Stimulated activated CD4-positive, alpha-beta T cell treated with anti-CD3 and anti-CD28 coated beads, Interleukin-15, amount 100 ng/mL, for 24 hours (primary cell): Measurements from ENCODE around the gene PCNX3.
"Not testable (repeated sequence)": the region's sequence is repeated elsewhere in the genome, so short reads cannot be mapped to it uniquely, and the experiment has no call there.

Experiments used
- DNase-seq: peaks from one replicate; pipeline ENCODE4 v3.0.0-alpha.2; 2020

PCNX3 gene

GRCh38 chr11:65621460-65621859 is 5.9 kb downstream of the PCNX3 start:
- no peak for DNase-seq

- no peak for DNase-seq
Observed at GRCh38 chr11:65622011-65622410, 6.4 kb downstream of the PCNX3 start.

DNA sequence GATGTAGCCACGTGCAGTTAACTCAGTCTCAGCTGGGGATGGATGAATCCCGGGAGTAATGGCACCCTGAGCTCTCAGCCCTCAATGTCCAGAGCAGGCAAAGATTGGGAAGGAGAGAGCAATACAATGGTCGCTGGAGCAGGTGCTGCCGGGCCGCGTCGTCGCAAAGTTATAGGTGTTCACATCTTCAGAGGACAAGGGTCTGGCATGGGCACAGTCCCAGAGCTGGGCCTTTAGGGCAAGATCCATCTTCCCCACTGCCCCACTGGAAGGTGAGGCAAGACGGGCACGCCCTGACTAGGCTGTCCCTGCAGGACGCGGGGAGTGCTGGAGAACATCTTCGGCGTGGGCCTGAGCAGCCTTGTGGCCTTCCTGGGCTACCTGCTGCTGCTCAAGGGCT is 7.6 kb downstream of the PCNX3 start:
- no peak for DNase-seq

DNA sequence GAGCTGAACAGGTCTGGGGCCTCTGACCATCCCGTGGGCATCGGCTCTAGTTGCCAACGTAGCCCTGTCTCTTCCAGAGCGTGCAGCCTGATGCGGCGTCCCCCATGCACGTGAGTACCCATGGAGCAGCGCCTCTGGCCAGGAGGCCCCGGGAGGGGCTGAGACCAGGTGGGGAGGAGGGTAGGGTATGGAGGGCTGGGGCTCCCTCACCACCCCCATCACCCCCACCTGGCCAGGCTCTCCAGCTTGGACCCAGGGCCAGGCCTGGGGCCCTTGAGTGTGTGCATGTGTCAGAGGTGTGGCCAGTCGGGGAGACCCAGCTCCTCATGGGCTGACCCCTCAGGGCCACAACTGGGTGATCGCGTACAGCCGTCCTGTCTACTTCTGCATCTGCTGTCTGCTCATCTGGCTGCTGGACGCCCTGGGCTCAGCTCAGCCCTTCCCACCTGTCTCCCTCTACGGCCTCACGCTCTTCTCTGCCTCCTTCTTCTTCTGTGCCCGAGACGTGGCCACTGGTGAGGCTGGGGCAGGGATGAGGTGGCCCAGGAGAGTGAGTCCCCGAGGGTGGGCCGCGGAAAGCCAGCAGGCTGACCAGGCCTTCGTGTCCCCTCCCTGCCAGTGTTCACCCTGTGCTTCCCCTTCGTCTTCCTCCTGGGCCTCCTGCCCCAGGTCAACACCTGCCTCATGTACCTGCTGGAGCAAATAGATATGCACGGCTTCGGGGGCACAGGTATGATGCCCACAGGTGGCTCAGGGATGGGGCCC is 8.5 kb downstream of the PCNX3 start:
- no peak for DNase-seq

DNA sequence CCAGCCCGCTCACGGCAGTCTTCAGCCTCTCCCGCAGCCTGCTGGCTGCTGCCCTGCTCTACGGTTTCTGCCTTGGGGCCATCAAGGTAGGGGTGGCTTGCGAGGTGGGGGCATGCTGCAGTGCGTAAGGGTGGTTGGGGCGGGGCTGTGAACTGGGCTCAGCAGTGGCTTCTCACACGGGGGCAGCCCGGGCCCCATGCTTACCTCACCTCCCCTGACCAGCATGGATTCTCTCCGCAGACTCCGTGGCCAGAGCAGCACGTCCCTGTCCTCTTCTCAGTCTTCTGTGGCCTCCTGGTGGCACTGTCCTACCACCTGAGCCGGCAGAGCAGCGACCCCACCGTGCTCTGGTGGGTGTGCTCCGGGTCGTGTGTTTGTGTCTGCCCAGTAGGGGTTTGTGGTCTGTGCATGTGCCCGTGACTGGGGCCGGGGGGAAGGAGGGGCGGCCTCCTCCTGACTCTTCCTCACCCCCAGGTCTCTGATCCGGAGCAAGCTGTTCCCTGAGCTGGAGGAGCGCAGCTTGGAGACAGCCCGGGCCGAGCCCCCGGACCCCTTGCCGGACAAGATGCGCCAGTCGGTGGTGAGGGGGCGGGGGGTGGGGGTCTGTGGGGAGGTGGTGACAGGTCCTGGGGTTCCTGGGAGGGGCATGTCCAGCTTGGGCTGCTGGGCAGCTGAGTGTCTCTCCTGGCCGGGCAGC is 9.5 kb downstream of the PCNX3 start:
- no peak for DNase-seq

GRCh38 chr11:65625628-65626342 is 10.2 kb downstream of the PCNX3 start:
- DNase-seq = peak; percentile 51

DNA sequence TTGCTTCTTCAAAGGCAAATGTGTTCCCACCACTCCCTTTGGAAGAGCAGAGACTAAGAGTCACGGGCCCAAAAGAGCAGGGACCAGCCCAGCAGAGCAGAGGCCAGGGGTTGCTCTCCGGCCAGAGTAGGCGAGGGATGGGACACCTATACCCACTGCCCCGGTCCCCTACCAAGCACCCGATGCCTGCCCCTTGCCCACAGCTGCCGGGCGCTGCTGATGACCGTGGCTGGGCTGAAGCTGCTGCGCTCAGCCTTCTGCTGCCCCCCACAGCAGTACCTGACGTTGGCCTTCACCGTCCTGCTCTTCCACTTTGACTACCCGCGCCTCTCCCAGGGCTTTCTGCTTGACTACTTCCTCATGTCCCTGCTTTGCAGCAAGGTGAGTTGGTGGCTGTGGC is 11.6 kb downstream of the PCNX3 start:
- DNase-seq = no peak

DNA sequence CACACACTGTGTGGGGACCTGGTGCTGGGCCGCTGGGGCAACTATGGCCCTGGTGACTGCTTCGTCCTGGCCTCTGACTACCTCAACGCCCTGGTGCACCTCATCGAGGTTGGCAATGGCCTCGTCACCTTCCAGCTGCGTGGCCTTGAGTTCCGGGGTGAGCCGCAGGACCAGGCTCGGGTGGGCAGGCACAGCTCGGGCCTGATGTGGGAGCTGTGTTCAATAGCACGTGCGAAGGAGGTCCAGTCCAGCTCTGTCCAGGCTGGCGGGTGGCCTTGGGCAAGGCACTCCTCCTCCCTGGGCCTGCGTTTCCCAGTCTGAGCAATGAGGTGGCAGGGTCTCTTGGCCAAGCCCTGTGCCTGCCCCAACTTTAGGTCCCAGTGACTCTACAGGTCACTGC is 14.0 kb downstream of the PCNX3 start:
- no peak for DNase-seq

DNA sequence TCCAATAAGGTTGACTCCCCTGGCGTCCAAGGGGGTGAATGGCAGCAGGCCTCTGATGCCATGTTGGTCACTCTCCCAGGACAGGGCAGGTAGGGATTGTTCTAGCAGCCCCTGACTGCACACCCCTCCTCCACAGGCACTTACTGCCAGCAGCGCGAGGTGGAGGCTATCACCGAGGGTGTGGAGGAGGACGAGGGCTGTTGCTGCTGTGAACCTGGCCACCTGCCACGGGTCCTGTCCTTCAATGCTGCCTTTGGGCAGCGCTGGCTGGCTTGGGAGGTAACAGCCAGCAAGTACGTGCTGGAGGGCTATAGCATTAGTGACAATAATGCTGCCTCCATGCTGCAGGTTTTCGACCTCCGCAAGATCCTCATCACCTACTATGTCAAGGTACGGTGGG is 14.6 kb downstream of the PCNX3 start:
- DNase-seq = no peak

DNA sequence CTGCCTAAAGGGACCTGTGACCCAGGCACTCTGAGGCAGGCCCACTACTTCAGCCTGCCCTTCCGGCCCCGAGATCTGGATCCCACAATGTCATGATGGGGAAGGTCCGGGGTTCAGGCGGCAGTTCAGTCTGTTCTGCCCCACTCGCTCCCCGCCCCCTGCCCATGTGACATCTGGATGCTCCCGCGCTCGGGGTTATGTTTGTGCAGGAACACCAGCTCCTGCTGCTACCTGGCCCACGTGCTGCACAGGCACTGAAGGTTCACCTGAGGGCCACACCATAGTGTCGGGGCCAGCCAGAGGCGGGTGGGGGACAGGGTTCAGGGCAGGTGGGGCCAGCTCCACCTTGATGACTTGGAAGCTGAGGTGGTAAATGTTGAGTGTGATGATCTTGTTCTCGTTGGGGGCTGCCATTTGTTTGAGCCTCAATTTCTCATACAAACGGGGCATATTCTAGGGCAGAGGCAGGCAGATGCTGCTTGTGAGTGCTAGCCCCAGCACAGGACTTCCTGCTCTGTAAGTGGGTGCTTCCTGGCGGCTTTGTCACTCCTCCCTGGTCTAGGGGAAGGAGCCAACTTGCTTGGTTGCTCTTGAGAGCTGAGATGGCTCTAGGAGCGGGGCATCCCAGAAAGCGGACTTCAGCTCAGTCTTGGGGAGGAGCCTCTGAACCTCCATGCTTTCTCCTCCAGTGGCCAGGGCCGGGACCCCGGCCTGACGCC is 18.0 kb downstream of the PCNX3 start:
- no peak for DNase-seq

GRCh38 chr11:65634109-65634436 is 18.5 kb downstream of the PCNX3 start:
- no peak for DNase-seq

- no peak for DNase-seq
Observed at GRCh38 chr11:65634440-65634839, 18.9 kb downstream of the PCNX3 start.

DNA sequence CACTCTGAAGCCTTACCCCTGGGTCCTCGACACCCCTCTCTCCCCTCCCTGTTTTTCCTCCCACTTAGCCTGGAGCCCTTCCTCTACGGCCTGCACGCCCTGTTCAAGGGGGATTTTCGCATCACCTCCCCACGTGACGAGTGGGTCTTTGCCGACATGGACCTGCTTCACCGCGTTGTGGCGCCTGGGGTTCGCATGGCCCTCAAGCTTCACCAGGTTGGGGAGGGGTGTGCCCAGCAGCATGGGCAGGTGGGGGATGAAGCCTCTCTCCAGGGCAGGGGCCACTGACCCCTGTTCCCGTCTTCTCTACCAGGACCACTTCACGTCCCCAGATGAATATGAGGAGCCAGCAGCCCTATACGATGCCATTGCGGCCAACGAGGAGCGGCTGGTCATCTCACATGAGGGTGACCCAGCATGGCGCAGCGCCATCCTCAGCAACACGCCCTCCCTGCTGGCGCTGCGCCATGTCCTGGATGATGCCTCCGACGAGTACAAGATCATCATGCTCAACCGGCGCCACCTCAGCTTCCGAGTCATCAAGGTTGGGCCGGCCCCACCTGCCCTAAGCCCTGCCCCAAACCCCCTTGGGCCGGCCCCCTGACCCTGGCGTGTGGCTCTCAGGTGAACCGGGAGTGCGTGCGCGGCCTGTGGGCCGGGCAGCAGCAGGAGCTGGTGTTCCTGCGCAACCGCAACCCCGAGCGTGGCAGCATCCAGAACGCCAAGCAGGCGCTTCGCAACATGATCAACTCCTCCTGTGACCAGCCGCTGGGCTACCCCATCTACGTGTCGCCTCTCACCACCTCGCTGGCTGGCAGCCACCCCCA is 19.5 kb downstream of the PCNX3 start:
- no peak for DNase-seq

DNA sequence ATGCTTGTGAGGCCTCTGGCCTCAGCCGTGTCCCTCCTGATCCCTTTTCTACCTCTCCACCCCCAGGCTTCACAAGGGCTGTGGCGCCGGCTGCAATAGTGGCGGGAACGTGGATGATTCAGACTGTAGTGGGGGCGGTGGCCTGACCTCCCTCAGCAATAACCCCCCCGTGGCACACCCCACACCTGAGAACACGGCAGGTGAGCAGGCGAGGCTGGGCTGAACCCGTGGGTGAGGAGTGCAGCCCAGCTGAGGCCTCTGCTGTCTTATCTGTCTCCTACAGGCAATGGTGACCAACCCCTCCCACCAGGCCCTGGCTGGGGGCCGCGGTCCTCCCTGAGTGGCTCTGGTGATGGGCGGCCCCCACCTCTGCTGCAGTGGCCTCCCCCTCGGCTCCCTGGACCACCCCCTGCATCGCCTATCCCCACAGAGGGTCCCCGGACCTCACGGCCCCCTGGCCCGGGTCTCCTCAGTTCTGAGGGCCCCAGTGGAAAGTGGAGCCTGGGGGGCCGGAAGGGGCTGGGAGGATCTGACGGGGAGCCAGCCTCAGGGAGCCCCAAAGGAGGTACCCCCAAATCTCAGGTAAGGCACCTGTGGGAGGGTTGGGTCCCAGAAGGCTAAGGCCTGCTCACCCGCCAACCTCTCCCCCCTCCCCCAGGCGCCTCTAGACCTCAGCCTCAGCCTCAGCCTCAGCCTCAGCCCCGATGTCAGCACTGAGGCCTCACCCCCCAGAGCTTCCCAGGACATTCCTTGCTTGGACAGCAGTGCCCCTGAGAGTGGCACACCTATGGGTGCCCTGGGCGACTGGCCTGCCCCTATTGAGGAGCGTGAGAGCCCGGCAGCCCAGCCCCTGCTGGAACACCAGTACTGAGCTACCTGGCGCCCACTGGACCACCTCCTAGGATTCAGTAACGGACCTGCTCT is 20.8 kb downstream of the PCNX3 start:
- no peak for DNase-seq

DNA sequence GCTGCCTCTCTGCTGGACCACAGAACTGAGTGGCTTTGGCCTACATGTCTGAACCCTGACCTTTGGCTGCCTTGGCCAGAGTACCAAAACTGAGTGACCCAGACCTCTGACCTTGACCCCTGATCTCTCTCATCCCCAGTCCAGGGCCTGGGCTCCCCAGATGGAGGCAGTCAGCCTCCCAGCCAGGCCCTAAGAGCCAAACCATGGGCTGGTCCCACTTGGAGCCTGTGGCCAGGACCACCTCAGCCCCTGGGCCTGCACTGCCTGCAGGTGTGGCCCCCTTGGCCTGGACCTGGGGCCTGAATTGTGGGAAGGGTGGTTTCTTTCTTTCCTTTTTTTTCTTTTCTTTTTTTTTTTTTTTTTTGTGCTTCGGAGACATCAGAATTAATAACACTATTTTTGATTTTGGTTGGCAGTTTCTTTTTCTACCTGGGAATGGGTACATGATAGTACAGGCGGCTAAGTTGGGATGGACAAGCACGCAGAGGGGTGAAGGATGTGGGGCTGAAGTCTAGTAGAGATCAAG is 21.5 kb downstream of the PCNX3 start:
- no peak for DNase-seq

GRCh38 chr11:65637794-65638419 is 22.3 kb downstream of the PCNX3 start, which contains the start of gene SIPA1:
TSS of gene SIPA1 (plus strand) at chr11:65638101. CDS start at chr11:65640922, 2,821 bp downstream.
- DNase-seq = peak; percentile 81

DNA sequence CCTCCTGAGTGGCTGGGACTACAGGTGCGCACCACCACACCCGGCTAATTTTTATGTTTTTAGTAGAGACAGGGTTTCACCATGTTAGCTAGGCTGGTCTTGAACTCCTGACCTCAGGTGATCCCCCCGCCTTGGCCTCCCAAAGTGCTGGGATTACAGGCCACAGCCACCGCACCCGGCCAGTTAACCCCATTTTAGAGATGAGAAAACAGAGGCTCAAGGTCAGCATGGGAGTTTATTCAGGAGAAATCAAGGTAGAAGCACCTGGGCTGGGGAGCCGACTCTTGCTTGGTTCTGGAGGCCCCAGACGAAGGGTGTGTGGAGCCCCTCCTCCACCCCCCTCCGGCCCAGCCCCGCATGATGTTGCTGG is 23.6 kb downstream of the PCNX3 start:
- not testable (repeated sequence) for DNase-seq

DNA sequence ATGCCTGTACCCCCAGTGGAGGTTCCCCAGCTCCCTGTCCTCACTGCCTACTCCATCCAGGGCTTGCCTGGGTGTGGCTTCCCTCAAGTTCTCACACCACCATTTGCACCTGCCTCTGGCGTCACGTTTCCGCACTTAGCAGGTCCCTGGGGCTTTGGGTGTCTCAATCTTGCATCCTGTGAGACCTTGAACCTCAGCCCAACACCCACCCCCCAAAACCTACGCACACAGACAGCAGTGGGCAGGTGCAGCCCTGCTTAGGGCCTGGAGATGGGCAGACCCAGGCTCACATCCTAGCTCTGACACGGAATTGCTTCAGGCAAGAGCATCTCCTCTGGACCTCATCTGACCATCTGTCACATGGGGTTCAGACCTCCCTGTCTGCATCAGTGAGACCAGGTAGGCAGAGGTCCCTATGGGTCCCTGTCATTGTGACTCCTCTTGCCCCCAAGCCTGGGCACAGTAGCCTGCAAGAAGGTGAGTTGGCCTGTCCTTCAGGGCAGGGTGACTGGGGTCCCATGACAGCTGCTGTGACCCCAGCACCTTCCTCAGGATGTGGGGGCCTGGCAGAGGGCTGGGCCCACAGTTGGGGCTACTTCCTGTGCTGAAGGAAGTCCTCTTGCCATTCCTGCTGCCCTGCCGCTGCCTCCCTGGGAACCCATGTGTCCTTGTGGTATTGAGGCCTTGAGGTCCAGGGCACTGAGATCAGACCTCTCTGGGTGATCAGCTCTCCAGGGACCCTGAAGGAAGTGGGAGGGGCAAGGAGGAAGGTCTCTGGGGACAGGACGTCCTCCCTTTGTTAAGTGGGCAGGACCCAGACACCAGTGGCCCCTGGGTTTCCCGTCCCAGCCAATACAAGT is 24.3 kb downstream of the PCNX3 start:
- DNase-seq = peak; percentile 57

GRCh38 chr11:65640483-65641296 is 25.1 kb downstream of the PCNX3 start:
- DNase-seq = peak; percentile 46
